Adrenal gland (tissue), 12 donors: ENCODE measurements around the gene RAMP1. TPM values are rescaled to one million over a fixed set of nuclear protein-coding genes. Genes with fewer than 3 reads are reported as not detected.

Experiments
- DNase-seq, 7 donors: peaks; one replicate each; pipeline ENCODE4 v3.0.0-alpha.2; 2019 to 2020
- H3K27ac ChIP-seq, 5 donors: fragments of 200-600 bp; sonication (generic) in 4 of 5; 1 replicate in 3 of 5; 2 replicates in 2 of 5; pipeline versions ENCODE4 v1.5.1 to v1.8.0; 2016 to 2020; ENCODE audit warnings: mild to moderate bottlenecking in 1 of 5
- H3K27me3 ChIP-seq: fragments of 200-600 bp; 2 replicates; pipeline ENCODE4 v1.8.0; 2021
- H3K36me3 ChIP-seq, 2 donors: fragments of 200-600 bp; replicated peaks in 1 of 2; 1 replicate in 1 of 2; 2 replicates in 1 of 2; pipeline versions ENCODE4 v1.5.1 to v1.8.0; 2018 to 2022
- H3K4me1 ChIP-seq, 2 donors: fragments of 200-600 bp; replicated peaks in 1 of 2; 1 replicate in 1 of 2; 2 replicates in 1 of 2; pipeline versions ENCODE4 v1.5.1 to v1.8.0; 2018 to 2021
- H3K4me3 ChIP-seq, 4 donors: fragments of 200-600 bp; sonication (generic) in 3 of 4; one replicate each; pipeline ENCODE4 v1.5.1; 2016 to 2018
- H3K9me3 ChIP-seq, 3 donors: fragments of 200-600 bp; sonication (generic) in 1 of 3; replicated peaks in 1 of 3; 1 replicate in 2 of 3; 2 replicates in 1 of 3; pipeline versions ENCODE4 v1.5.1 to v1.8.0; 2016 to 2021
- POLR2A ChIP-seq, 2 donors: fragments of 450-650 bp; IDR thresholded peaks; one replicate each; pipeline ENCODE4 v1.6.1; 2017; ENCODE audit warnings: antibody characterized with exemption in 2 of 2, mild to moderate bottlenecking in 2 of 2, moderate library complexity in 1 of 2
- whole genome bisulfite sequencing, 4 donors: extraction: QIAGEN DNeasy Blood & Tissue Kit in 2 of 4; methylation state at CpG; one replicate each; pipeline versions ENCODE4 v1.1.5 to v1.1.7; 2013 to 2017; 5-methylcytosine and 5-hydroxymethylcytosine counted together
- intact Hi-C, 2 donors: fragments of 100-400 bp; cut with DNase I; formaldehyde crosslinking; loops; one replicate each; pipeline versions ENCODE4 v1.14.1 to v1.15.0; 2022 to 2023
- polyA plus RNA-seq, 3 donors: library from polyadenylated mRNA; stranded (reverse); fragments of 200-250 nt in 2 of 3; fragments of 350-450 nt in 1 of 3; fragmentation: Illumina TruSeq in 1 of 3; extraction: RNeasy Lipid Tissue Mini Kit (QIAGEN cat#74804) in 1 of 3; gene quantifications; one replicate each; pipeline ENCODE4 v1.2.3, GENCODE V29; 2013 to 2014
- total RNA-seq, 9 donors: library from RNA; depleted of rRNA in 4 of 9; stranded (reverse); fragments of >200 nt in 4 of 9; fragments of 120-200 nt in 1 of 9; fragmentation: NEBNext Ultra II Directional in 1 of 9; extraction: Animal tissue kit (Norgen Biotek cat#: 25700) in 1 of 9; gene quantifications; one replicate each; pipeline versions ENCODE4 v1.1.0 to v1.2.4, GENCODE V29; 2013 to 2023
- TF ChIP-seq, protein P1 (sequence below), 6 experiments: fragments of 450-650 bp in 4 of 6; fragments of 200-600 bp in 2 of 6; sonication (generic) in 1 of 6; IDR thresholded peaks; 1 replicate in 5 of 6; 2 replicates in 1 of 6; pipeline versions ENCODE4 v1.5.1 to v1.8.0; 2016 to 2021; ENCODE audit warnings: antibody characterized with exemption in 6 of 6, mild to moderate bottlenecking in 2 of 6, moderate library complexity in 1 of 6
- donor health status: healthy with polysubstance abuse.
- donor health status: Bipolar disorder and iron deficiency.
- donor health status: DM: yes; HTN: yes; CAD: no.
- donor health status: DM: no; HTN: no; CAD: no.
- donor health status: DM: no; HTN: no; CAD: no.
- donor health status: DM: yes; HTN: yes; CAD: no.

The RAMP1 gene
- total and polyA plus RNA-seq, 12 donors = 2.4 to 72.6 (median 17.2) TPM

DNA sequence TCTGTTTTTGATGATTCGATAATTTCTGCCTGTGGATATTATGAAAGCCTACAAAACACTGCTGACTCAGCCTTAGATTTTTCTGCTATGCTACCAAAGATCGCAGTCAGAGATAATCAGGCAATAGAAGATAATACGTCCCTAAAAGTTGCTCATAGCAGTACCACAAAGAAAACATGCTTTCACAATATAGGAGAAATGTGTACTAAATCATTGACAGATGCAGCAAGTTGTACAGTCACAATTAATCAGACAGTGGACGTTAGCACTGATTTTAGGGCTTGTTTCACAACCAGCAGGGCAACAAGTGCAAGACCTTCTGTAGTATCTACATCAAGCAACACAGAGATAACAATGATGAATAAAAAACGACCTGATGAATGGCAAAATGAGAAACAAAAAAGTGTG is 41.4 kb upstream of the RAMP1 start:
- Histone ChIP-seq H3K27me3 (no peaks in the 10 kb centered on the region), H3K27ac (no peak overlapping the region), H3K9me3 (peaks cover 0 to 4% (median 0%) of the 10 kb centered on the region in 3 donors), H3K4me1 (no peaks in the 10 kb centered on the region), H3K36me3 (no peaks in the 10 kb centered on the region), H3K4me3 (no peak overlapping the region)
- intact Hi-C loops = no loop called here
- 18 to 25% (median 22%) methylated on average over 5 of the region's 5 CpGs for WGBS, 4 donors
- DNase-seq = peak in 2 of 7 donors; percentile 32 to 46
- TF ChIP-seq POLR2A (IDR thresholded peaks at IDR 0.05) = no peak
- TF ChIP-seq, protein P1, sequence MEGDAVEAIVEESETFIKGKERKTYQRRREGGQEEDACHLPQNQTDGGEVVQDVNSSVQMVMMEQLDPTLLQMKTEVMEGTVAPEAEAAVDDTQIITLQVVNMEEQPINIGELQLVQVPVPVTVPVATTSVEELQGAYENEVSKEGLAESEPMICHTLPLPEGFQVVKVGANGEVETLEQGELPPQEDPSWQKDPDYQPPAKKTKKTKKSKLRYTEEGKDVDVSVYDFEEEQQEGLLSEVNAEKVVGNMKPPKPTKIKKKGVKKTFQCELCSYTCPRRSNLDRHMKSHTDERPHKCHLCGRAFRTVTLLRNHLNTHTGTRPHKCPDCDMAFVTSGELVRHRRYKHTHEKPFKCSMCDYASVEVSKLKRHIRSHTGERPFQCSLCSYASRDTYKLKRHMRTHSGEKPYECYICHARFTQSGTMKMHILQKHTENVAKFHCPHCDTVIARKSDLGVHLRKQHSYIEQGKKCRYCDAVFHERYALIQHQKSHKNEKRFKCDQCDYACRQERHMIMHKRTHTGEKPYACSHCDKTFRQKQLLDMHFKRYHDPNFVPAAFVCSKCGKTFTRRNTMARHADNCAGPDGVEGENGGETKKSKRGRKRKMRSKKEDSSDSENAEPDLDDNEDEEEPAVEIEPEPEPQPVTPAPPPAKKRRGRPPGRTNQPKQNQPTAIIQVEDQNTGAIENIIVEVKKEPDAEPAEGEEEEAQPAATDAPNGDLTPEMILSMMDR (IDR thresholded peaks at IDR 0.05) = no peak

DNA sequence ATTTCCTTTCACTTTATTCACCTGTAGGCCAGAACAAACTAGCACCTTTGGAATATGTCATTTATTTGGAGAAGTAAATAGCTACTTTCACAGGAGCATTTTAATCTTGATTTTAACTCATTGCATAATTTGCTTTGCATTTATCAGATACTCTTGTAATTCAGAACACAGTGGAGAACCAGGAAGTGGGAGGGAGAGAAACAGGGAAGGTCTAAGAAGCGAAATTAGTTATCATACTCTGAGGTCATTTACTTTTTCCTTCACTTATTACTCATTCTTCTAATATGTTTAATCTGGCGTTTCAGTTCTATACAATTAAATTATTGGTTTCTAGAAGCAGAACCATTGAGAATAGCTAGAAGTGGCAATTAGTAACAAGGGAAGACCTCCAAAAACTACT is 40.2 kb upstream of the RAMP1 start:
- H3K4me3 ChIP-seq = no peak overlapping the region
- H3K4me1 ChIP-seq = no peaks in the 10 kb centered on the region
- H3K27ac ChIP-seq = no peak overlapping the region
- H3K27me3 ChIP-seq = no peaks in the 10 kb centered on the region
- peaks cover 0 to 4% (median 0%) of the 10 kb centered on the region in 3 donors for H3K9me3 ChIP-seq
- 64 to 80% (median 72%) methylated on average over 2 of the region's 2 CpGs for WGBS, 4 donors
- H3K36me3 ChIP-seq = no peaks in the 10 kb centered on the region
- DNase-seq = no peak
- TF ChIP-seq, protein P1 (IDR thresholded peaks at IDR 0.05) = no peak
- no peak for TF ChIP-seq POLR2A (IDR thresholded peaks at IDR 0.05)
- intact Hi-C loops = no loop called here

DNA sequence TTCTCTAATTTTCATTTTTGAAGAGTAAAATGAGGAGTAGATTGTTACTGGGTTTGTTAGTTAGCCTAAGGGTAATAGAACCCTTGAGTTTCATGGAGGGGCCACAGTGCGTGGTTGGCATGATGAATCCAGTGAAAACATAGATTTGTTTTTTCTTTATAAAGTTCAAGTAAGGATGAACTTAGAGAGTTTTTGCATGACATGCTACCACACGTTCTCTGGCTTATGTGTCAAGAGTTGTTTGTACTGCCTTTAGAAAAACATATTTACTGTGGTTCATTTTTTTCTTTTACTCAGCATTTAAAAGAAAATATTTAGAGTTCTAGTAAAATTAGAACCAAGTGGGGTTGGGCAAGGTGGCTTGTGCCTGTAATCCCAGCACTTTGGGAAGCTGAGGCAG is 39.0 kb upstream of the RAMP1 start:
- H3K27me3 ChIP-seq = no peaks in the 10 kb centered on the region
- H3K27ac ChIP-seq = no peak overlapping the region
- no peaks in the 10 kb centered on the region for H3K36me3 ChIP-seq
- H3K9me3 ChIP-seq = peaks cover 0 to 4% (median 0%) of the 10 kb centered on the region in 3 donors
- TF ChIP-seq, protein P1 (IDR thresholded peaks at IDR 0.05) = no peak
- TF ChIP-seq POLR2A (IDR thresholded peaks at IDR 0.05) = no peak
- intact Hi-C loops = no loop called here
- no peak for DNase-seq
- no peak overlapping the region for H3K4me3 ChIP-seq
- no peaks in the 10 kb centered on the region for H3K4me1 ChIP-seq
- 87 to 94% (median 88%) methylated on average over 2 of the region's 2 CpGs for WGBS, 4 donors

DNA sequence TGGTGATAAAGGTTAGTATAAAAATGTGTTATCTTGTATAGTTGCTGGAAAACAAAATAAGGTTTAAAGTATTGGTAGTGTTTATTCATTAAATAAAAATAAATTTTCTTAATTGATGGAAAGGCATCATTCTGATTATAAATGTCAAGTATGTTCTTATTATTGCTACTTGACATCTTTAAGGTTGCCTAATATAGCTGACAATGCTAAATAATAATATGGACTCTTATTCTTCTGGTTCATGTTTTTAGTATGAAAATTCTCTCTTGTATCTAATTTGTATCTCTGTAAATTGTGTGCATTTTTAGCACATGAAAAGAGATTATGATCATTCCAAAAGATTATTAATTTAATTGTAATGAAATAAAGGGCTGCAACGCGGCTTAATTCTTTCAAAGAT is 35.9 kb upstream of the RAMP1 start:
- intact Hi-C loops = no loop called here
- Histone ChIP-seq H3K4me1 (no peaks in the 10 kb centered on the region), H3K9me3 (peaks cover 0 to 4% (median 0%) of the 10 kb centered on the region in 3 donors), H3K4me3 (no peak overlapping the region), H3K27ac (no peak overlapping the region), H3K36me3 (no peaks in the 10 kb centered on the region), H3K27me3 (no peaks in the 10 kb centered on the region)
- DNase-seq = no peak
- 89 to 97% (median 94%) methylated on average over 2 of the region's 2 CpGs for WGBS, 4 donors
- TF ChIP-seq, protein P1 (IDR thresholded peaks at IDR 0.05) = no peak
- TF ChIP-seq POLR2A (IDR thresholded peaks at IDR 0.05) = no peak
